Measurements from ENCODE around the gene UBA5.

DNA sequence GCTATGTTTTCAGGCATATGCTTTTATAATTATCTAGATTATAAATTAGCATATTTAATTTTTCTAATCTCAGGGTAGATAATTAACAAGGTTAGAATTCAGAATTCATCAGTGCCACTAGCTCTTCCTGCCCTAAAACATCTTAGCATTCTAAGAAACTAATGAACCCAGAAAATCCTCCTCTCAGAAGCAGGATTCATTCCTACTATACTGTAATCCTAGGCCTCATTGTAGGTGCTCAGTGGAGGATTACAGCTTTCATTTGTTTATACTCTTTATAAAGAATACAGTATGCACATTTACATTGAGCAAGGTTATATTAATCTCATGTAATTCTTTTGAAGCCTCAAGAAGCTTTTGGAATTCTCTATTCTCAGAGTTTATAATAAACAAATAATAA lies 21.4 kb upstream of the UBA5 start:
- no peak for TF ChIP-seq EP300 (IDR thresholded peaks at IDR 0.05; ENCODE audit: borderline replicate concordance)
- no peak for TF ChIP-seq TEAD4 (IDR thresholded peaks at IDR 0.05)
- TF ChIP-seq FOXM1 (IDR thresholded peaks at IDR 0.05; ENCODE audit: borderline replicate concordance, low read depth): no peak
- TF ChIP-seq CREB1 (IDR thresholded peaks at IDR 0.05; ENCODE audit: low read depth): no peak
- TF ChIP-seq, protein P1, sequence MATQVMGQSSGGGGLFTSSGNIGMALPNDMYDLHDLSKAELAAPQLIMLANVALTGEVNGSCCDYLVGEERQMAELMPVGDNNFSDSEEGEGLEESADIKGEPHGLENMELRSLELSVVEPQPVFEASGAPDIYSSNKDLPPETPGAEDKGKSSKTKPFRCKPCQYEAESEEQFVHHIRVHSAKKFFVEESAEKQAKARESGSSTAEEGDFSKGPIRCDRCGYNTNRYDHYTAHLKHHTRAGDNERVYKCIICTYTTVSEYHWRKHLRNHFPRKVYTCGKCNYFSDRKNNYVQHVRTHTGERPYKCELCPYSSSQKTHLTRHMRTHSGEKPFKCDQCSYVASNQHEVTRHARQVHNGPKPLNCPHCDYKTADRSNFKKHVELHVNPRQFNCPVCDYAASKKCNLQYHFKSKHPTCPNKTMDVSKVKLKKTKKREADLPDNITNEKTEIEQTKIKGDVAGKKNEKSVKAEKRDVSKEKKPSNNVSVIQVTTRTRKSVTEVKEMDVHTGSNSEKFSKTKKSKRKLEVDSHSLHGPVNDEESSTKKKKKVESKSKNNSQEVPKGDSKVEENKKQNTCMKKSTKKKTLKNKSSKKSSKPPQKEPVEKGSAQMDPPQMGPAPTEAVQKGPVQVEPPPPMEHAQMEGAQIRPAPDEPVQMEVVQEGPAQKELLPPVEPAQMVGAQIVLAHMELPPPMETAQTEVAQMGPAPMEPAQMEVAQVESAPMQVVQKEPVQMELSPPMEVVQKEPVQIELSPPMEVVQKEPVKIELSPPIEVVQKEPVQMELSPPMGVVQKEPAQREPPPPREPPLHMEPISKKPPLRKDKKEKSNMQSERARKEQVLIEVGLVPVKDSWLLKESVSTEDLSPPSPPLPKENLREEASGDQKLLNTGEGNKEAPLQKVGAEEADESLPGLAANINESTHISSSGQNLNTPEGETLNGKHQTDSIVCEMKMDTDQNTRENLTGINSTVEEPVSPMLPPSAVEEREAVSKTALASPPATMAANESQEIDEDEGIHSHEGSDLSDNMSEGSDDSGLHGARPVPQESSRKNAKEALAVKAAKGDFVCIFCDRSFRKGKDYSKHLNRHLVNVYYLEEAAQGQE (IDR thresholded peaks at IDR 0.05; ENCODE audit: low read depth): no peak
- TF ChIP-seq ZBTB7A (IDR thresholded peaks at IDR 0.05; ENCODE audit: low read depth): no peak
- no peak for TF ChIP-seq TCF12 (IDR thresholded peaks at IDR 0.05; ENCODE audit: low read depth)
- TF ChIP-seq CEBPB (IDR thresholded peaks at IDR 0.05): no peak
- no peak for TF ChIP-seq RAD21 (IDR thresholded peaks at IDR 0.05; ENCODE audit: low read depth)
